ENCODE results near the gene PERM1. TPM values are rescaled to one million over a fixed set of nuclear protein-coding genes. Genes with fewer than 3 reads are reported as not detected.

The PERM1 gene
- total and polyA plus RNA-seq, 2 donors (not counting 1 experiment from before 2014, with no cell fraction given) = not detected

- Histone ChIP-seq H3K79me2 (ENCODE audit: control insufficient read depth, insufficient read depth, low read length) (no peaks in the 10 kb centered on the region), H2AFZ (ENCODE audit: insufficient read depth, low read depth, low read length, poor library complexity, severe bottlenecking) (no peak overlapping the region), H3K4me1 (ENCODE audit: control insufficient read depth in 2 of 2, insufficient read depth in 2 of 2, low read length in 2 of 2) (peaks cover 7 to 13% of the 10 kb centered on the region in 2 donors), H3K27me3 (replicated peaks in 1 of 4; ENCODE audit: control extremely low read depth in 1 of 4, control insufficient read depth in 3 of 4, insufficient read depth in 4 of 4, low read length in 3 of 4) (peaks cover 0 to 60% (median 12%) of the 10 kb centered on the region in 4 experiments), H3K36me3 (replicated peaks in 1 of 2; ENCODE audit: control extremely low read depth in 1 of 2, control insufficient read depth in 1 of 2, extremely low read depth in 1 of 2, insufficient read depth in 2 of 2, low read length in 1 of 2) (no peaks in the 10 kb centered on the region), H3K4me2 (replicated peaks; ENCODE audit: low read depth, low read length, poor library complexity, severe bottlenecking) (no peak overlapping the region), H3K9ac (ENCODE audit: low read length) (no peak overlapping the region), H4K20me1 (ENCODE audit: control insufficient read depth, insufficient read depth, low read length, poor library complexity, severe bottlenecking) (no peaks in the 10 kb centered on the region), H3K4me3 (ENCODE audit: control extremely low read depth in 1 of 5, extremely low read depth in 1 of 5, insufficient read depth in 1 of 5, low read depth in 2 of 5, low read length in 4 of 5) (no peak overlapping the region), H3K27ac (ENCODE audit: low read length in 2 of 2) (no peak overlapping the region), H3K9me3 (ENCODE audit: control extremely low read depth in 1 of 3, control insufficient read depth in 2 of 3, insufficient read depth in 1 of 3, low read length in 2 of 3) (no peaks in the 10 kb centered on the region)
- no peak overlapping the region for H3K27ac Mint-ChIP-seq
- WGBS (ENCODE audit: insufficient coverage) = 90% methylated on average over 40 of the region's 40 CpGs
- ATAC-seq (ENCODE audit: low read depth) (no peak), DNase-seq (no peak)
- ChIA-PET POLR2A (no interaction called here), CTCF (no interaction called here)
- H3K4me3 Mint-ChIP-seq = no peak overlapping the region
- H3K27me3 Mint-ChIP-seq = peaks cover 30% of the 10 kb centered on the region
- H3K9me3 Mint-ChIP-seq (ENCODE audit: insufficient read depth) = no peaks in the 10 kb centered on the region
- no peak for TF ChIP-seq EZH2 (IDR thresholded peaks at IDR 0.05; ENCODE audit: borderline replicate concordance, insufficient read depth, low read depth, low read length, poor library complexity, severe bottlenecking)
- no peak for TF ChIP-seq CTCF (IDR thresholded peaks at IDR 0.05)
- H3K4me1 Mint-ChIP-seq = peaks cover 6% of the 10 kb centered on the region
- intact Hi-C loops (cut with micrococcal nuclease) = no loop called here
Observed at GRCh38 chr1:929712-930632, 51.9 kb downstream of the PERM1 start.
